ENCODE measurements around the gene EXOC6B. TPM values are rescaled to one million over a fixed set of nuclear protein-coding genes. Genes with fewer than 3 reads are reported as not detected.

EXOC6B gene
- total RNA-seq, 1 donor from 2014 or later, result 32.4 TPM

GRCh38 chr2:72157871-72158771, 667.7 kb downstream of the EXOC6B start:
- Histone ChIP-seq H3K4me3 (no peak overlapping the region), H3K36me3 (no peaks in the 10 kb centered on the region), H3K27me3 (no peaks in the 10 kb centered on the region), H3K27ac (no peak overlapping the region), H3K9me3 (no peaks in the 10 kb centered on the region), H3K4me1 (no peaks in the 10 kb centered on the region)
- TF ChIP-seq CTCF (IDR thresholded peaks at IDR 0.05), result no peak
- no peak for DNase-seq (ENCODE audit: low spot score in 2 of 2)
- intact Hi-C loops (cut with DNase I), result no loop called here

- intact Hi-C loops (cut with DNase I), result no loop called here
- no peak for DNase-seq (ENCODE audit: low spot score in 2 of 2)
- Histone ChIP-seq H3K4me1 (no peaks in the 10 kb centered on the region), H3K27ac (no peak overlapping the region), H3K27me3 (no peaks in the 10 kb centered on the region), H3K36me3 (no peaks in the 10 kb centered on the region), H3K9me3 (no peaks in the 10 kb centered on the region), H3K4me3 (no peak overlapping the region)
- TF ChIP-seq CTCF (IDR thresholded peaks at IDR 0.05), result no peak
These were observed 669.0 kb downstream of the EXOC6B start for GRCh38 chr2:72156872-72157271.

- Histone ChIP-seq H3K27ac (no peak overlapping the region), H3K27me3 (no peaks in the 10 kb centered on the region), H3K4me1 (no peaks in the 10 kb centered on the region), H3K36me3 (no peaks in the 10 kb centered on the region), H3K4me3 (no peak overlapping the region), H3K9me3 (no peaks in the 10 kb centered on the region)
- intact Hi-C loops (cut with DNase I), result no loop called here
- no peak for TF ChIP-seq CTCF (IDR thresholded peaks at IDR 0.05)
- no peak for DNase-seq (ENCODE audit: low spot score in 2 of 2)
These were observed 670.1 kb downstream of the EXOC6B start for GRCh38 chr2:72155737-72156136.

- Histone ChIP-seq H3K36me3 (no peaks in the 10 kb centered on the region), H3K4me1 (peaks cover under 1% of the 10 kb centered on the region in 2 donors), H3K27me3 (no peaks in the 10 kb centered on the region), H3K27ac (no peak overlapping the region), H3K4me3 (no peak overlapping the region), H3K9me3 (no peaks in the 10 kb centered on the region)
- TF ChIP-seq CTCF (IDR thresholded peaks at IDR 0.05), result no peak
- intact Hi-C loops (cut with DNase I), result no loop called here
- DNase-seq (ENCODE audit: low spot score in 2 of 2), result no peak
These were observed 670.7 kb downstream of the EXOC6B start for GRCh38 chr2:72155151-72155550.

- H3K4me3 ChIP-seq, result no peak overlapping the region
- no peak for TF ChIP-seq CTCF (IDR thresholded peaks at IDR 0.05)
- no peak overlapping the region for H3K27ac ChIP-seq
- no peak for DNase-seq (ENCODE audit: low spot score in 2 of 2)
- peaks cover 6% of the 10 kb centered on the region in 2 donors for H3K4me1 ChIP-seq
- H3K36me3 ChIP-seq, result no peaks in the 10 kb centered on the region
- intact Hi-C loops (cut with DNase I), result loop anchor here (5.0 kb wide), 1 partner anchor 157 kb away; no protein-coding TSS in a partner anchor
- no peaks in the 10 kb centered on the region for H3K9me3 ChIP-seq
- H3K27me3 ChIP-seq, result no peaks in the 10 kb centered on the region
These were observed 671.4 kb downstream of the EXOC6B start for GRCh38 chr2:72154386-72154975.
